GM21526 (cell line): ENCODE data around the gene NEUROG1.
"Not testable (repeated sequence)": the region's sequence is repeated elsewhere in the genome, so short reads cannot be mapped to it uniquely, and the experiment has no call there.

Source experiments
- ATAC-seq: cut with Tn5 transposase; IDR thresholded peaks from one replicate; pipeline ENCODE4 v1.9.1; 2021; ENCODE audit warnings: moderate library complexity; ENCODE audit not compliant: unreplicated experiment, low FRiP score

Gene NEUROG1

GRCh38 chr5:135539430-135540005 is 3.8 kb upstream of the NEUROG1 start:
- ATAC-seq = no peak

- ATAC-seq = no peak
Observed at GRCh38 chr5:135538261-135538660, 2.5 kb upstream of the NEUROG1 start.

DNA sequence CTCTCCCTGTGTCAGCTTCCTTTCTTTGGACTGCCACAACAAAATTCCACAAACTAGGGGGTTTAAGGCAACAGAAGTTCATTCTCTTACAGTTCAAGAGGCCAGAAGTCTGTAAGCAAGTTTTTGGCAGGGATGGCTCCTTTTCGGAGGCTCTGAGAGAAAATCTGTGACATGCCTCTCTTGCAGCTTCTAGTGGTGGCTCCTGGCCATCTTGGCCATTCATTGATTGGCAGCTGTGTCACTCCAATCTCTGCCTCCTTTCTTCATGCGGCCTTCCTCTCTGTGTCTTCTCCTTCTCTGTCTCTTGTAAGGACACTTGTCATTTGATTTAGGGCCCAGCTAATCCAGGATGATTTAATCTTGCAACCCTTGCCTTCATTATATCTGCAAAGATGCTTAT is 2.0 kb upstream of the NEUROG1 start:
- no peak for ATAC-seq

DNA sequence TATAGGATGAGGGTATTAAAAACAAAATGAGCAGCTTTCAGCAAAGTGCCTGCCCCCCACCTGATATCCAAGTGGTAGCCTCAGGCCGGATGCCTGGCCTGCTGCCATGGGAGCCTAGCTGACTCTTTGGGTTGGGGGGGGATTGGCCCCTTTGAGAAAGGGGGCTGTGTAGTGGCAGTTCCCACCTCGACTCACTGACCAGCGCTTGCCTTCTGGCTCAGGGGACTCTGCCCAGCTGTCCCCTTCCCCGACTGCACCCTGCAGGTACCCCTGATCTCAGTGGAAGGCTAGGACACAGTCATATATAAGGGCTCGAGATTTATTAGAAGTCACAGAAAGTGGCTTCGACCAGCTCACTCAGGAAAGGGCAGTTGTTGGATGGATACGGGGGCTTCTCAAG is 1.5 kb upstream of the NEUROG1 start:
- ATAC-seq = no peak

GRCh38 chr5:135535420-135535819 is 344 bp downstream of the NEUROG1 start:
- no peak for ATAC-seq

DNA sequence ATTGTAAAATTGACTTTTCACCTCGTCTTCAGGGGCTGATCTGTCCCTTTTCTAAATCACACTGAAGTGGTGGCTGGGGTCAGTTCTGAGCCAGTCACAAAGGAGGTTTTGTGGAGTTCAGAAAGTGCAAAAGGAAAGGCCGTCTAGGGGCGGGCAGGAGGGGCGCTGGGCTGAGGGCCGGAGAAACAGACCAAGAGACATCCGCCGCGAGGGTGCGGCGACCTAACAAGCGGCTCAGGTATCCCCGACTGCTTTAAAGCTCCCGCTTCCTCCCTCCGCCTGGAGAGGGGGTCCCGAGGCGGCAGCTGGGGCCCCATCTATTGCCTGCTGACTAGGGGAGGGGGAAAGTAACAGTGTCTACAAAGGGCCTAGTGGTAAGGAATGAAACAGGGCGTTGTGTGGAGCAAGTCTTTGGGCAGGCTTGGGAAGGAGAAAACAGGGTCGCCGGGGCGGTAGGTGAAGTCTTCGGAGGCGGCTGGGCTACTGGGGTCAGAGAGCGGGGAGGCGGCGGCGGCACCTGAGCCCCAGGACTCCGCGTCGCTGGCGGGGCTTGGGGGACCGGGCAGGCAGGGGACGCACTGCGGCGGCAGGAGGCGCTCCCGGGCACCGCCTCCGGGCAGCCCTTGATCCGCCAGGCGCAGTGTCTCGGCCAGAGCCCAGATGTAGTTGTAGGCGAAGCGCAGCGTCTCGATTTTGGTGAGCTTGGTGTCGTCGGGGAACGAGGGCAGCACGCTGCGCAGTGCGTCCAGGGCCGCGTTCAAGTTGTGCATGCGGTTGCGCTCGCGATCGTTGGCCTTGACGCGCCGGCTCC is 950 bp downstream of the NEUROG1 start:
- ATAC-seq = no peak

- ATAC-seq = no peak
Observed at GRCh38 chr5:135533794-135534193, 2.0 kb downstream of the NEUROG1 start.

- ATAC-seq = no peak
Observed at GRCh38 chr5:135533334-135533733, 2.4 kb downstream of the NEUROG1 start.

DNA sequence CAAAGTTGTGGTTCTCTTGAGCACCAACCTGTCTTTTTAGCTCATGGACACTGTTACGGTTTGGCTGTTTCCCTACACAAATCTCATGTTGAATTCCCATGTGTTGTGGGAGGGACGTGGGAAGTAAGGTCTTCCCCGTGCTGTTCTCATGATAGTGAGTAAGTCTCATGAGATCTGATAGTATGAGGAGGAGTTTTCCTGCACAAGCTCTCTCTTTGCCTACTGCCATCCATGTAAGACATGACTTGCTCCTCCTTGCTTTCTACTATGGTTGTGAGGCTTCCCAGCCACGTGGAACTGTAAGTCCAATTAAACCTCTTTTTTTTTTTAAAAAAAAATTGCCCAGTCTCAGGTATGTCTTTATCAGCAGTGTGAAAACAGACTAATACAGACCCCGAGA is 6.2 kb downstream of the NEUROG1 start:
- ATAC-seq = not testable (repeated sequence)

DNA sequence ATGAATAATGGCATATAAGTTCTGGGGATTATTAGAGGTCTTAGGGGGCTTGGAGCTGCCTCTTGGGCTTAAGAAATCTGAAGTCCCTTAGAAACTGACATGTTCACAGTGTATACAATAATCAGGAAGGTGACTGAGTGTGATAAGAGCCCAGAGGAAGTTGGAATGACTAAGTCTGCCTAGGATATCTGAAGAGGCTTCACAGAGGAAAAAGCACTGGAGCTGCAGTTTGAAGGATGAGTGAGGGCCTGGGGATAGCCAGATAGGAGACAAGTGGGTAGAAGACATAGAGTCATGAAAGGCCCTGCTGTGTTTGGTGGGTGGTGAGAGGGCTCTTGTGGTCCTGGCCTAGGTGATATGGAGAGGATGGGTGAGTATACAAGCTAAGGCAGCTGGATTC is 8.8 kb downstream of the NEUROG1 start:
- no peak for ATAC-seq

- no peak for ATAC-seq
Observed at GRCh38 chr5:135521964-135522363, 13.8 kb downstream of the NEUROG1 start.

DNA sequence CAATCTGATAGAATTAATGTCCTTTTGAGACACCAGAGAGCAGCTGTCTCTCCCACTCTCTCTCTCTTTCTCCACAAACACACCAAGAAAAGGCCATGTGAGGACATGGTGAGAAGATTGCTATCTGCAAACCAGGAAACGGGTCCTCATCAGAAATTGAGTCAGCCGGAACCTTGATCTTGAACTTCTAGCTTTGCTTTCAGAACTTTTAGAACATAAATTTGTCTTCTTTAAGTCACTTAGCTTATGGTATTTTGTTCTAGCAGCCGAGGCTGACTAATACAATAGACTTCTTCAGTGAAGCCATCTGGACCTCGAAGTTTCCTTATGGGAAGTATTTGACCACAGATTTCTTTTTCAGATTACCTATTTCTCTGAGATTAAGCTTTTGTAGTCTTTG is 18.1 kb downstream of the NEUROG1 start:
- no peak for ATAC-seq

DNA sequence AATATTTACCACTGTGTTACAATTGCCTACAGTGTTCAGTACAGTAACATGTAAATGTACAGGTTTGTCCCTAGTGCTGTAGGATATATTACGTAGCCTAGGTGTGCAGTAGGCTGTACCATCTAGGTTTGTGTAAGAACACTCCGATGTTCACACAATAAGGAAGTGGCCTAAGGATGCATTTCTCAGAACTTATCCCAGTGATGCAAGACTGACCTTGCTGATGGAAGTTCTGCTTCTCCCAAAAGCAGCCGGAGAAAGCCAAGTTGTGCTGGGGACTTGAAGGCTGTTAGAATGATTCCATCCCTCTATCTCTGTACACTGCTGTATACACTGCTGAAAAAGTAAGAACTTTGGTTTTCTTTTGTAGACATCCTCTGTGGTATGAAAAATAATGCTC is 21.6 kb downstream of the NEUROG1 start:
- ATAC-seq = no peak

DNA sequence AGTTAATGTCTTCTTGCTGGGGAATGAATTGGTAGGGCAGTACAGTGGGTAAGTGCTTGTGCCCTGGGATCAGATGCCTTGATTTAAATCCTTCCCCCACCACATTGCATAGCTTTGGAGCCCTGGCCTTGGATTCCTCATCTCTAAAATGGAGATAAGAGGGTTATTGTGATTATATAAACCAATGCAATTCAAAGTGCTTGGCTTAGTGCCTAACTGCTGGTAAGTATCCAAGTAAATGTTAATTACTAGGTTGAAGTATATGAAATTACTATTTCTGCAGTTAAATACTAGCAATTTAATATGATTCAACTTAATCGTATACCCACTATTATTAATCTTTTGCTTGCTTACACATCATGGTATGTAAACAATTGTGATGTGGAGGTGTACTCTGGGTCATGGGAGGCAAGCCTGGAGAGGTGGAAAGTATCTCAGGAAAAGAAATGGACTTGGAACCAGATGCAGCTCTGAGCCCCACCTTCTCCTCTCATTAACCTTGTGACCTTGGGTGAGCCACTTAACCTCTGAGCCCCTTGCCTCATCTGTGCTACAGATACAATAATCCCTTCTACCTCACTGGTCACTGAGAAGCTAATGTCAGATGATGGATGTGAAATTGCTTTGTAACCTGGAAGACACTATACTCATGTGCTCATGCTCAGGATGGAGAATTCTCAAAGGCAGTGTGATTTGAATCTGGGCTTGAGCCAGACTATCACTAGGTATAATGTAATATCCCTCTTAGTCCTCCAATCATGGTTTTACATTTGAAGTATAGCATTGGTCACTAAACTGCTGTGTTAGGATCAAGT is 23.8 kb downstream of the NEUROG1 start:
- ATAC-seq = no peak

DNA sequence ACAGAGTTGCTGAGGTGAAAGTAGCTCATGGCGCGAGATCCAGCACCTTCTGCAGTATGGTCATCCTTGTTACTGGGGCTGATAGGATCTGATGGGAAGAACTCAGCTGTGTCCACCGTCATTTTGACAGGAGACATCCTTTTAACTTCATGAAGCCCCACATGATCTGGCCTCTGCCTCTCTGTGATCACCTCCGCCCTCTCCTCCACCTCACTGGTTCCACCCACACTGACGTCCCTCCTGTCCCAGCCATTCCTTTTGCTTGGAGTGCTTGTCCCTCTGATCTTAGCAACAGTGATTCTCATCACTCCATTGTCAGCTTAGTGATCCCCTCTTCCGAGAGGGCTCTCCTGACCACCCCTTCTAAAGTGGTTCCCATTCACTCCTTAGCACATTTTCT is 25.8 kb downstream of the NEUROG1 start:
- no peak for ATAC-seq

DNA sequence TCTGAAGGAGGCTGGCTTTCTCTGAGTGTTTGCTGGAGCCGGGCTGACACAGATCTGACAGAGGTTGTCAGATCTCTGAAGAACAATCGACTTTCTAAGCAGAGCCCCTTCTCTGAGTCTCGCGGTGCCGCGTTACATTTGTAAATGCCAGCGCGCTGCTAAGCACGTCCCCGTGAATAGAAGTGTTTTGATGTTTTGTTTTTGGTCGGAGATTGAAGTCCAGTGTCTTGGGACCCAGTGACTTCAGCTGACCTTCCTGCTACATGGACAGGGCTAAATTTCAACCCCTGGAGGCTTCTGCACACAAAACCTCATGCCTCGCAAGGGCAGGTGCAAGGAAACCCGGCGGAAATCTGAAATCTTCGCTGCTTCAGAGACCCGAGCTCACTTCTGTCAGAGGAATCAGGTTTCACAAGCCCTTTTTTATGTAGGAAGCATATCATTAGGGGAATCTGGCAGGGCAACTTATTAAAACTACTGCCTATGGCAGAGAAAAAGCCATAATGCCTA is 27.2 kb downstream of the NEUROG1 start:
- ATAC-seq = no peak

- no peak for ATAC-seq
Observed at GRCh38 chr5:135505973-135506372, 29.8 kb downstream of the NEUROG1 start.

DNA sequence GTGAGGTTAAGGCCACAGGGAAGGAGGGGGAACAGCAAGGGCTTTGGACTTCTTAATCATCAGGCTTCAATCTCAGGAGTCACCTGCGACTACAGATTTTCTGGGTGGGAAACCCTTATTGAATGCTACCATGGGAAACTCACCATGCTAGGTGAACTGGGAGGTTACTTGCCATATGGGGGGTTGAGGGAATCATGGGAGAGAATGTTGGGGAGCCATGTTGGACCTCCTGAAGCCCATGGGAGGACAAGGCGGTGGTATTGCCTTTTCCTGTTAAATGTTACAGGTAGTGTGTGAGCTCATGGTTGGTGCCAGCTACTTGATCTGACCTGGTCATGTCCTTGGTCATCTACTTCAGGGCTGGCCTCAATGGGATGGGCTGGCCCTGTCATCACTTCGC is 31.4 kb downstream of the NEUROG1 start:
- ATAC-seq = no peak

DNA sequence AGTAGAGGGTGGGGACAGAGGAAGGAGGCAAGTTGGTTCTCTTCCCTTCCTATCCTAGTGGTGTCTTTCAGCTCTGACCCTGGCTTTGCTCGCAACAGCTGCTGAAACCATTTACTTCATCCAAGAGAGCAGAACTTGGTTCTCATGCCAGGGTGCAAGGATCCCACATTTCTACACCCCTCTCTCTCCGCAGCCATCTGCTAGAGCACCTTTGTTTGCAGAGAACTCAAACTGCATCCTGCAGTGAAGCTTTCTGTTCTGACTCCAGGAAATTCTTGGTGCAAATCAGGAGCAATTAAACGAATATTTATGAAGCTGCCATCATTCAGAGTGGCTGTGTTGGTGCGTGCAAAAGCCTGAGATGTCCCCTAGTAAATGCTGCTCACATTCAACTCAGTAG is 31.9 kb downstream of the NEUROG1 start:
- no peak for ATAC-seq

GRCh38 chr5:135502836-135503520 is 32.8 kb downstream of the NEUROG1 start:
- no peak for ATAC-seq

- ATAC-seq = no peak
Observed at GRCh38 chr5:135501965-135502364, 33.8 kb downstream of the NEUROG1 start.
